Activated CD4-positive, alpha-beta T cell treated with anti-CD3 and anti-CD28 coated beads, Interleukin-2, amount 50 U/mL, for 24 hours (primary cell): Measurements from ENCODE around the gene CCDC77.

ENCODE experiments used
- DNase-seq, 2 donors: peaks; one replicate each; pipeline ENCODE4 v3.0.0-alpha.2; 2020; ENCODE audit warnings: low read depth in 1 of 2, low spot score in 1 of 2

CCDC77 gene

DNA sequence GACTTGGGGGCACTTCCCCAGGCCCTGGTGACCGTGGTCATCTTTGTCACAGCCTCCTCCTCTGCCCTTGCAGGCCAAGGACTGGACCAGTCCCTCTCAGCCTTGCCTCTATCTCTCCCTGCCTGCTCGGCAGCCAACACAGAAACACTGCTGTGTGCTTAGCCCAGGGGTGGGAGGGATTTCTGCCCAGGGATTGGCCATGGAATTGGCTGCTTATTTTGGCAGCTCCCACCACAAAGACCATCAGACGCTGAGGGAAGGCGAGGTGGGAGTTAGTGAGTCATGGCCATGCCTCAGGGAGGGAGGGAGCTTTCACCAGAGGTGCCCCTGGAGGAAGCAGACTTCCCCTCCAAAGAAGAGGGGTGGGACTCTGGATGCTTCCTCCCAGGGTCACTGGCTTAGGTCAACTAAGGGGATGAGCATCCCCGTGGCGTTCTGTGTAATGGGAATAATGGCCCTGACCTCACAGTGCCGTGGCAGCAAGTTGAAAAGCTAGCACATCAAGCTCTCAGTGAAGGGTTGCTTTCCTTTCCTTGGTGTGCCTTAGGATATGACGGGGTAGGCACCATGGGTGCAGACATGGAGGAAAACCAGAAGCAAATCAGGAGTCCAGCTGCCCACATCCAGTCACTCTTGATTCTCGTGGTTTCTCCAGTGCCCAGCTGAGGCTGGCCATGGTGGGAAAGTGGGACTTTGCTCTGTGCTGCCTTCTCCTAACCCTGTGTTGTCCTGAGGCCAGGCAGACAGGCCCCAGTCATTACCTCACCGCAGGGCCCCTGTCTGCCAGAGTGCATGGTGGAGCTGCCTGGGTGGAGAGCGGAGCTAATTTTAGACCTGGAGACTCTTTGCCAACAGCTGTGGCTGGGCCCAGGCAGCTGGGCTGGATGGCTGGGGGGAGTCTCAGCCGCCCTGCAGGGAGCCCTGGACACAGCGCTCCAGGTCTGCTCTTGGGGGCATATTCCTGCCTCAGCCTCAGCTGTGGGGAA lies 79.7 kb downstream of the CCDC77 start:
- DNase-seq, result no peak

DNA sequence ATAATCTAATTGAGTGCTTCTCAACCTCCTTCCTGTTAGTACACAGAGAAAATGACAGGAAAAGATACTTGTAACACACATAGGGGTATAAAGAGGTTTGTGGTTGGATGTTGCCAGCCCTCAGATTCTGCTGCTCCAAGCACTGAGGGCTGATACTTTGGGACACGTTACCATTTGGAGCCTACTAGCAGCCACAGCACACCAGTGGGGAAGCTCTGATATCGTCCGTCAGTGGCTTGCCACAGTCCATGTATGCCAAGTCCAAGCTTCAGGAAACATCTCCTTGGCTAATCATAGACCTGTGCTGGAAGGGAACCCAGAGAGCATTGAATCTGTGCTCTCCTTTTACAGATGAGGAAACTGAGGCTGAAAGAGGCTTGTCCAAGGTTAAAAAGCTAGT lies 80.6 kb downstream of the CCDC77 start:
- DNase-seq, result no peak

DNA sequence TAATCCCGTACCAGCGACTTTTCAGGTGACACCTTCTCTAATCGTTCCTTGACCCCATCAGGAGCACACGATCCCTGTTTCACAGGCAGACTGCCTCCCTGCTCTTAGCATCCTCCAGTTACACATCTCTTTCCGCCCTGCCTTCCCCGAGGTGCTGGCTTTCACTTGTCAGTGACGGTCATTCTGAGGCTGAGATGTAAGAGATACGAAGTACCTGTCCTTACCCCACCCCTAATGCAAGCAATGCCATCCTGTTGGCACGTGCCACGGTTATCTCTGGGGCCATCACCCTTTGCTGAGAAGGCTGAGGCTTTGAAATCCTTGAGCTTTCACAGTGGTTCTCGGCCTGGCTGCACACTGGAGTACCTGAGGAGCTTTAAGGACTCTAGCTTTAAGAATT lies 82.7 kb downstream of the CCDC77 start:
- DNase-seq, result no peak

DNA sequence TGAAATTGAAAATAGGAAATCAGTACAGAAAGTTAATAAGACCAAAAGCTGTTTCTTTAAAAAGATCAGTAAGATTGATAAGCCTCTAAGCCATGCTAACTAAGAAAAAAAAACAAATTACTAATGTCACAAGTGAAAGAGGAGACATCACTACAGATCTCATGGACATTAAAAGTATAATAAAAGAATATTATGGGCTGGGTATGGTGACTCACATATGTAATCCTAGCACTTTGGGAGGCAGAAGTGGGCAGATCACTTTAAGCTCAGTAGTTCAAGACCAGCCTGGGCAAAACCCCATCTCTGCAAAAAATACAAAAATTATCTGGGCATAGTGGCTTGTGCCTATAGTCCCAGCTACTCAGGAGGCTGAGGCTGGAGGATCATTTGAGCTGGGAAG lies 88.8 kb downstream of the CCDC77 start:
- DNase-seq, result no peak
